GM18867 (cell line): ENCODE measurements around the gene IL3.

Experiments
- ATAC-seq: cut with Tn5 transposase; IDR thresholded peaks from one replicate; pipeline ENCODE4 v1.9.1; 2021; ENCODE audit warnings: mild to moderate bottlenecking, moderate library complexity; ENCODE audit not compliant: unreplicated experiment

IL3 gene

GRCh38 chr5:132060501-132061161 lies at the start of gene IL3:
TSS of gene IL3 (plus strand) at chr5:132060655. CDS start at chr5:132060707, 52 bp downstream.
- no peak for ATAC-seq

- no peak for ATAC-seq
Observed at GRCh38 chr5:132010989-132011621, 49.4 kb upstream of the IL3 start.

GRCh38 chr5:132011622-132012343 lies 48.7 kb upstream of the IL3 start, which contains the start of gene ACSL6:
TSS of gene ACSL6 (minus strand) at chr5:132011658. CDS start at chr5:132011553, 105 bp downstream.
- ATAC-seq, result no peak

GRCh38 chr5:132012371-132013005 lies 48.0 kb upstream of the IL3 start:
- ATAC-seq, result no peak

GRCh38 chr5:132013006-132013689 lies 47.3 kb upstream of the IL3 start:
- ATAC-seq, result no peak

- ATAC-seq, result no peak
Observed at GRCh38 chr5:132013711-132014110, 46.7 kb upstream of the IL3 start.

GRCh38 chr5:132016721-132017250 lies 43.7 kb upstream of the IL3 start:
- ATAC-seq, result no peak

- ATAC-seq, result no peak
Observed at GRCh38 chr5:132017316-132017715, 43.1 kb upstream of the IL3 start.

- no peak for ATAC-seq
Observed at GRCh38 chr5:132017738-132018625, 42.5 kb upstream of the IL3 start.

GRCh38 chr5:132019337-132019736 lies 41.1 kb upstream of the IL3 start:
- peak; percentile 39 for ATAC-seq

GRCh38 chr5:132019857-132020555 lies 40.4 kb upstream of the IL3 start:
- peak; percentile 98 for ATAC-seq

- ATAC-seq, result peak; percentile 16
Observed at GRCh38 chr5:132020568-132021339, 39.7 kb upstream of the IL3 start.

- no peak for ATAC-seq
Observed at GRCh38 chr5:132021654-132022053, 38.8 kb upstream of the IL3 start.

- no peak for ATAC-seq
Observed at GRCh38 chr5:132022737-132023136, 37.7 kb upstream of the IL3 start.

- no peak for ATAC-seq
Observed at GRCh38 chr5:132023258-132024116, 37.0 kb upstream of the IL3 start.

GRCh38 chr5:132024117-132024435 lies 36.4 kb upstream of the IL3 start:
- ATAC-seq, result no peak

GRCh38 chr5:132024789-132025402 lies 35.6 kb upstream of the IL3 start:
- ATAC-seq, result no peak
